WTC11 (cell line): Measurements from ENCODE around the gene LIN28A. TPM values are rescaled to one million over a fixed set of nuclear protein-coding genes. Genes with fewer than 3 reads are reported as not detected.
A peak's percentile ranks its signal among the peaks of the same experiment; 100 is the strongest.

ENCODE experiments used
- ATAC-seq: fragments of 200-7000 bp; cut with Tn5 transposase; 2 replicates; pipeline ENCODE4 v1.10.0; 2021; ENCODE audit warnings: mild to moderate bottlenecking, moderate library complexity
- CTCF ChIA-PET: fragments of 300-600 bp; sonication (Branson Sonifier 250); formaldehyde crosslinking; loops from one replicate; lab custom pipeline; 2021; ENCODE audit warnings: antibody characterized with exemption; lab: Charles Lee
- POLR2A ChIA-PET: fragments of 350-600 bp; sonication (Branson Sonifier 250); formaldehyde crosslinking; loops from one replicate; lab custom pipeline; 2021; ENCODE audit warnings: antibody characterized with exemption; lab: Charles Lee
- DNase-seq: peaks from one replicate; pipeline ENCODE4 v3.0.0; 2021; ENCODE audit warnings: low spot score
- H3K27ac Mint-ChIP-seq: 2 replicates; pipeline ENCODE4 v1.8.0; 2021; ENCODE audit warnings: mixed read lengths
- H3K27me3 Mint-ChIP-seq: 2 replicates; pipeline ENCODE4 v1.8.0; 2021; ENCODE audit warnings: low read depth, mild to moderate bottlenecking, moderate library complexity, mixed read lengths
- H3K36me3 Mint-ChIP-seq: 2 replicates; pipeline ENCODE4 v1.8.0; 2021; ENCODE audit warnings: mixed read lengths
- H3K4me1 Mint-ChIP-seq: 2 replicates; pipeline ENCODE4 v1.8.0; 2022; ENCODE audit warnings: mixed read lengths
- H3K4me3 Mint-ChIP-seq: 2 replicates; pipeline ENCODE4 v1.8.0; 2021; ENCODE audit warnings: mild to moderate bottlenecking, moderate library complexity, mixed read lengths
- H3K9me3 Mint-ChIP-seq: 2 replicates; pipeline ENCODE4 v1.8.0; 2021; ENCODE audit warnings: mixed read lengths
- ATF1 ChIP-seq: sonication (generic); formaldehyde crosslinking; IDR thresholded peaks from 2 replicates; pipeline ENCODE4 v1.8.1; 2023; ENCODE audit warnings: mild to moderate bottlenecking, moderate library complexity, missing genetic modification reagents
- EMX1 ChIP-seq: fragments of 250-450 bp; sonication (Bioruptor Pico); IDR thresholded peaks from 2 replicates; pipeline ENCODE4 v1.8.0; 2021; ENCODE audit warnings: mild to moderate bottlenecking
- ETV6 ChIP-seq: sonication (generic); formaldehyde crosslinking; IDR thresholded peaks from 2 replicates; pipeline ENCODE4 v1.8.1; 2022; ENCODE audit warnings: mild to moderate bottlenecking, missing genetic modification reagents
- FOXK1 ChIP-seq: sonication (generic); formaldehyde crosslinking; IDR thresholded peaks from 2 replicates; pipeline ENCODE4 v1.8.0; 2022; ENCODE audit warnings: mild to moderate bottlenecking, moderate library complexity, missing genetic modification reagents
- GRHL2 ChIP-seq: fragments of 250-450 bp; sonication (Bioruptor Pico); IDR thresholded peaks from 2 replicates; pipeline ENCODE4 v1.8.0; 2022; ENCODE audit warnings: mild to moderate bottlenecking, moderate library complexity; ENCODE audit not compliant: insufficient replicate concordance, severe bottlenecking
- HMGA2 ChIP-seq: fragments of 250-450 bp; sonication (Bioruptor Pico); IDR thresholded peaks from 2 replicates; pipeline ENCODE4 v1.4.0; 2021; ENCODE audit warnings: mild to moderate bottlenecking, moderate library complexity
- IRF2 ChIP-seq: sonication (generic); formaldehyde crosslinking; IDR thresholded peaks from 2 replicates; pipeline ENCODE4 v1.8.0; 2022; ENCODE audit warnings: low read depth, missing genetic modification reagents, borderline replicate concordance
- MXD4 ChIP-seq: fragments of 250-450 bp; sonication (Bioruptor Pico); IDR thresholded peaks from 2 replicates; pipeline ENCODE4 v1.8.0; 2021; ENCODE audit warnings: mild to moderate bottlenecking, moderate library complexity, borderline replicate concordance
- ZNF396 ChIP-seq: fragments of 250-450 bp; sonication (Bioruptor Pico); IDR thresholded peaks from 2 replicates; pipeline ENCODE4 v1.8.0; 2021; ENCODE audit warnings: mild to moderate bottlenecking, moderate library complexity, borderline replicate concordance
- total RNA-seq: library from RNA; stranded (reverse); gene quantifications from 3 replicates; pipeline ENCODE4 v1.2.3, GENCODE V29; 2021
- TF ChIP-seq, protein P1 (sequence below): sonication (generic); formaldehyde crosslinking; IDR thresholded peaks from 2 replicates; pipeline ENCODE4 v1.8.1; 2023; ENCODE audit warnings: mild to moderate bottlenecking, missing genetic modification reagents
- TF ChIP-seq, protein P2 (sequence below): sonication (generic); formaldehyde crosslinking; IDR thresholded peaks from 2 replicates; pipeline ENCODE4 v1.8.0; 2022; ENCODE audit warnings: mild to moderate bottlenecking, missing genetic modification reagents
- TF ChIP-seq, protein P3 (sequence below): fragments of 250-450 bp; sonication (Bioruptor Pico); IDR thresholded peaks from 2 replicates; pipeline ENCODE4 v1.8.0; 2021; ENCODE audit warnings: mild to moderate bottlenecking
- TF ChIP-seq, protein P4 (sequence below): sonication (generic); formaldehyde crosslinking; IDR thresholded peaks from 2 replicates; pipeline ENCODE4 v1.8.1; 2022; ENCODE audit warnings: mild to moderate bottlenecking, moderate library complexity, missing genetic modification reagents
- TF ChIP-seq, protein P5 (sequence below): sonication (generic); formaldehyde crosslinking; conservative IDR thresholded peaks from 2 replicates; pipeline ENCODE4 v1.8.1; 2023; ENCODE audit warnings: mild to moderate bottlenecking, low read depth, missing genetic modification reagents, moderate library complexity
- TF ChIP-seq, protein P6 (sequence below): sonication (generic); formaldehyde crosslinking; IDR thresholded peaks from 2 replicates; pipeline ENCODE4 v1.8.1; 2023; ENCODE audit warnings: mild to moderate bottlenecking, missing genetic modification reagents, moderate library complexity
- TF ChIP-seq, protein P7 (sequence below): sonication (generic); formaldehyde crosslinking; IDR thresholded peaks from 2 replicates; pipeline ENCODE4 v1.8.1; 2022; ENCODE audit warnings: low read depth, mild to moderate bottlenecking, moderate library complexity, missing genetic modification reagents, borderline replicate concordance
- TF ChIP-seq, protein P8 (sequence below): sonication (generic); formaldehyde crosslinking; IDR thresholded peaks from 2 replicates; pipeline ENCODE4 v1.8.1; 2023; ENCODE audit warnings: mild to moderate bottlenecking, missing genetic modification reagents
- TF ChIP-seq, protein P9 (sequence below): sonication (generic); formaldehyde crosslinking; IDR thresholded peaks from 2 replicates; pipeline ENCODE4 v1.8.1; 2022; ENCODE audit warnings: low read depth, missing genetic modification reagents, borderline replicate concordance

Gene LIN28A
- total RNA-seq, 1 experiment from 2014 or later = 1,251 TPM

DNA sequence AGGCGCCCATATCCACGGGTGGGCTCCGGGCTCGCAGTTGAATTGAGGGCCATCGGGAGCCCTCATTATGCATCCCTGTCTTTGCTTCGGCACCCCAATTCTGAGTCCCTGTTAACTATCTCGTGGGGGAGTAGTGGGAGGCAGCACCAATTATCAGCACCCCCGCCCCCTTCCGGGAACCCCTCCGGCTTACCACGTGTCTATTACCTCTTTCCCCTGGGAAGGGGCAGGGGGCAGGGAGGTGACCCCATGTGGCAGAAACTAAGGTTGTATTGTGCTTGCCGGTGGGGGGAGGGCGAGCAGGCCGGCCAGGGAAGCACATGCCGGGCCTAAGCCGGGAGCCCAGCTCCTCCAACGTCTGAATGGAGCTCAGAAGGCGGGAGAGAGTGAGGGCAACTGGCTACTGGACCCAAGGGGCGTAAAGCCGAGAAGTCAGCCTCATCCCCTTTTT is 1.0 kb downstream of the LIN28A start (continued):
- TF ChIP-seq, protein P1, sequence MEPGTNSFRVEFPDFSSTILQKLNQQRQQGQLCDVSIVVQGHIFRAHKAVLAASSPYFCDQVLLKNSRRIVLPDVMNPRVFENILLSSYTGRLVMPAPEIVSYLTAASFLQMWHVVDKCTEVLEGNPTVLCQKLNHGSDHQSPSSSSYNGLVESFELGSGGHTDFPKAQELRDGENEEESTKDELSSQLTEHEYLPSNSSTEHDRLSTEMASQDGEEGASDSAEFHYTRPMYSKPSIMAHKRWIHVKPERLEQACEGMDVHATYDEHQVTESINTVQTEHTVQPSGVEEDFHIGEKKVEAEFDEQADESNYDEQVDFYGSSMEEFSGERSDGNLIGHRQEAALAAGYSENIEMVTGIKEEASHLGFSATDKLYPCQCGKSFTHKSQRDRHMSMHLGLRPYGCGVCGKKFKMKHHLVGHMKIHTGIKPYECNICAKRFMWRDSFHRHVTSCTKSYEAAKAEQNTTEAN (CRISPR knock-in tag) = 0 out of 2 replicates have a peak, but pooled peaks have one; percentile 58
- TF ChIP-seq ATF1 (CRISPR knock-in tag) = no peak
- TF ChIP-seq, protein P2, sequence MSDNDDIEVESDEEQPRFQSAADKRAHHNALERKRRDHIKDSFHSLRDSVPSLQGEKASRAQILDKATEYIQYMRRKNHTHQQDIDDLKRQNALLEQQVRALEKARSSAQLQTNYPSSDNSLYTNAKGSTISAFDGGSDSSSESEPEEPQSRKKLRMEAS (CRISPR knock-in tag) = peak; percentile 89
- 0 out of 2 replicates have a peak, but pooled peaks have one; percentile 43 for TF ChIP-seq IRF2
- TF ChIP-seq, protein P3, sequence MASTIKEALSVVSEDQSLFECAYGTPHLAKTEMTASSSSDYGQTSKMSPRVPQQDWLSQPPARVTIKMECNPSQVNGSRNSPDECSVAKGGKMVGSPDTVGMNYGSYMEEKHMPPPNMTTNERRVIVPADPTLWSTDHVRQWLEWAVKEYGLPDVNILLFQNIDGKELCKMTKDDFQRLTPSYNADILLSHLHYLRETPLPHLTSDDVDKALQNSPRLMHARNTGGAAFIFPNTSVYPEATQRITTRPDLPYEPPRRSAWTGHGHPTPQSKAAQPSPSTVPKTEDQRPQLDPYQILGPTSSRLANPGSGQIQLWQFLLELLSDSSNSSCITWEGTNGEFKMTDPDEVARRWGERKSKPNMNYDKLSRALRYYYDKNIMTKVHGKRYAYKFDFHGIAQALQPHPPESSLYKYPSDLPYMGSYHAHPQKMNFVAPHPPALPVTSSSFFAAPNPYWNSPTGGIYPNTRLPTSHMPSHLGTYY (CRISPR knock-in tag) = no peak
- TF ChIP-seq, protein P4, sequence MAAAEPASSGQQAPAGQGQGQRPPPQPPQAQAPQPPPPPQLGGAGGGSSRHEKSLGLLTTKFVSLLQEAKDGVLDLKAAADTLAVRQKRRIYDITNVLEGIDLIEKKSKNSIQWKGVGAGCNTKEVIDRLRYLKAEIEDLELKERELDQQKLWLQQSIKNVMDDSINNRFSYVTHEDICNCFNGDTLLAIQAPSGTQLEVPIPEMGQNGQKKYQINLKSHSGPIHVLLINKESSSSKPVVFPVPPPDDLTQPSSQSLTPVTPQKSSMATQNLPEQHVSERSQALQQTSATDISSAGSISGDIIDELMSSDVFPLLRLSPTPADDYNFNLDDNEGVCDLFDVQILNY (CRISPR knock-in tag) = 0 out of 2 replicates have a peak, but pooled peaks have one; percentile 24
- TF ChIP-seq, protein P5, sequence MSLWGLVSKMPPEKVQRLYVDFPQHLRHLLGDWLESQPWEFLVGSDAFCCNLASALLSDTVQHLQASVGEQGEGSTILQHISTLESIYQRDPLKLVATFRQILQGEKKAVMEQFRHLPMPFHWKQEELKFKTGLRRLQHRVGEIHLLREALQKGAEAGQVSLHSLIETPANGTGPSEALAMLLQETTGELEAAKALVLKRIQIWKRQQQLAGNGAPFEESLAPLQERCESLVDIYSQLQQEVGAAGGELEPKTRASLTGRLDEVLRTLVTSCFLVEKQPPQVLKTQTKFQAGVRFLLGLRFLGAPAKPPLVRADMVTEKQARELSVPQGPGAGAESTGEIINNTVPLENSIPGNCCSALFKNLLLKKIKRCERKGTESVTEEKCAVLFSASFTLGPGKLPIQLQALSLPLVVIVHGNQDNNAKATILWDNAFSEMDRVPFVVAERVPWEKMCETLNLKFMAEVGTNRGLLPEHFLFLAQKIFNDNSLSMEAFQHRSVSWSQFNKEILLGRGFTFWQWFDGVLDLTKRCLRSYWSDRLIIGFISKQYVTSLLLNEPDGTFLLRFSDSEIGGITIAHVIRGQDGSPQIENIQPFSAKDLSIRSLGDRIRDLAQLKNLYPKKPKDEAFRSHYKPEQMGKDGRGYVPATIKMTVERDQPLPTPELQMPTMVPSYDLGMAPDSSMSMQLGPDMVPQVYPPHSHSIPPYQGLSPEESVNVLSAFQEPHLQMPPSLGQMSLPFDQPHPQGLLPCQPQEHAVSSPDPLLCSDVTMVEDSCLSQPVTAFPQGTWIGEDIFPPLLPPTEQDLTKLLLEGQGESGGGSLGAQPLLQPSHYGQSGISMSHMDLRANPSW (CRISPR knock-in tag) = no peak
- no peak for TF ChIP-seq HMGA2 (CRISPR knock-in tag)
- TF ChIP-seq, all 79 proteins: peak for 22

DNA sequence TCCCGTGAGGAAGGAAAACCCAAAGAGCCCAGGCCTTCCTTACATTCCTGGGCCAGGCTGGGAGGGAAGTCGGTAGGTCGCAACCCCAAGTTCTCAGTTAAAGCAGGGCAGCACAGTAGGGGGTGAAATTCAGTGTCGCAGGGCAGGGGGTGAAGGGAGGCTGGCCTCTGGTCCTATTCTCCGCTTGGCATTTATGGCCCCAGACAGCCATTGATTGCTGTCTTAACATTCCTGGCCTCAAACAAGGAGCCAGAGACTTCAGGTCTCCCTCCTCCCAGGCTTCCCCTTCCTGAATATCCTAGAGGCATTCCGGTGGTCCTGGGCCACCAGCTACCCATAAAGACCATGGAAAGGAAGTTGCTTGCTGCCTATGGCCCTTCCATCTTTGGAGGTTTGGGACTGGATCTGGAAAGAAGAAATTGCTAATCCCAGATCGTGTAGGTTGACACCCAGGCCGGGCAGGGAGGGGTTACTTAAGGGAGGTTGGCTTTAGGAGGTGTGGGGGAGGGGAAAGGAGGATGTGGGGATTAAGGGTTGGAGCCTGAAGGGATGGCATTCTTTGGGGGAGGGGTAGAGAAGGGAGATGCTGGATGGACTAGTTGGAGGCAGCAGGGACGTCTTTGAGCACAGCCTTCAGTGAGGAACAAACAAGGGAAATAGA is 1.7 kb downstream of the LIN28A start:
- DNase-seq (peak; percentile 73), ATAC-seq (peak; percentile 38)
- ChIA-PET POLR2A (interaction anchor here (1.0 to 1.7 kb wide), 2 partner anchors 20 to 60 kb away, joined by 3 to 5 read pairs; partner anchors contain the start of genes DHDDS and HMGN2), CTCF (interaction anchor here (0.9 to 1.3 kb wide), 3 partner anchors 49 to 133 kb away, joined by 3 to 7 read pairs (median 3); no protein-coding TSS in a partner anchor)
- H3K27me3 Mint-ChIP-seq = no peaks in the 10 kb centered on the region; the same call in 1 of the 2 replicates
- peaks cover 52% of the 10 kb centered on the region for H3K36me3 Mint-ChIP-seq
- peaks cover 64% of the 10 kb centered on the region for H3K4me1 Mint-ChIP-seq
- H3K4me3 Mint-ChIP-seq = peak overlapping the region; percentile 98
- no peaks in the 10 kb centered on the region for H3K9me3 Mint-ChIP-seq
- peak overlapping the region; percentile 98 for H3K27ac Mint-ChIP-seq
- TF ChIP-seq ETV6 (CRISPR knock-in tag) = 0 out of 2 replicates have a peak, but pooled peaks have one; percentile 51
- TF ChIP-seq, protein P6, sequence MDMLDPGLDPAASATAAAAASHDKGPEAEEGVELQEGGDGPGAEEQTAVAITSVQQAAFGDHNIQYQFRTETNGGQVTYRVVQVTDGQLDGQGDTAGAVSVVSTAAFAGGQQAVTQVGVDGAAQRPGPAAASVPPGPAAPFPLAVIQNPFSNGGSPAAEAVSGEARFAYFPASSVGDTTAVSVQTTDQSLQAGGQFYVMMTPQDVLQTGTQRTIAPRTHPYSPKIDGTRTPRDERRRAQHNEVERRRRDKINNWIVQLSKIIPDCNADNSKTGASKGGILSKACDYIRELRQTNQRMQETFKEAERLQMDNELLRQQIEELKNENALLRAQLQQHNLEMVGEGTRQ (CRISPR knock-in tag) = peak; percentile 52; the same call in 1 of the 2 replicates
- TF ChIP-seq GRHL2 = no peak
- peak; percentile 80 for TF ChIP-seq FOXK1 (CRISPR knock-in tag)
- TF ChIP-seq, protein P7, sequence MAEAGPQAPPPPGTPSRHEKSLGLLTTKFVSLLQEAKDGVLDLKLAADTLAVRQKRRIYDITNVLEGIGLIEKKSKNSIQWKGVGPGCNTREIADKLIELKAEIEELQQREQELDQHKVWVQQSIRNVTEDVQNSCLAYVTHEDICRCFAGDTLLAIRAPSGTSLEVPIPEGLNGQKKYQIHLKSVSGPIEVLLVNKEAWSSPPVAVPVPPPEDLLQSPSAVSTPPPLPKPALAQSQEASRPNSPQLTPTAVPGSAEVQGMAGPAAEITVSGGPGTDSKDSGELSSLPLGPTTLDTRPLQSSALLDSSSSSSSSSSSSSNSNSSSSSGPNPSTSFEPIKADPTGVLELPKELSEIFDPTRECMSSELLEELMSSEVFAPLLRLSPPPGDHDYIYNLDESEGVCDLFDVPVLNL (CRISPR knock-in tag) = no peak
- TF ChIP-seq, protein P8, sequence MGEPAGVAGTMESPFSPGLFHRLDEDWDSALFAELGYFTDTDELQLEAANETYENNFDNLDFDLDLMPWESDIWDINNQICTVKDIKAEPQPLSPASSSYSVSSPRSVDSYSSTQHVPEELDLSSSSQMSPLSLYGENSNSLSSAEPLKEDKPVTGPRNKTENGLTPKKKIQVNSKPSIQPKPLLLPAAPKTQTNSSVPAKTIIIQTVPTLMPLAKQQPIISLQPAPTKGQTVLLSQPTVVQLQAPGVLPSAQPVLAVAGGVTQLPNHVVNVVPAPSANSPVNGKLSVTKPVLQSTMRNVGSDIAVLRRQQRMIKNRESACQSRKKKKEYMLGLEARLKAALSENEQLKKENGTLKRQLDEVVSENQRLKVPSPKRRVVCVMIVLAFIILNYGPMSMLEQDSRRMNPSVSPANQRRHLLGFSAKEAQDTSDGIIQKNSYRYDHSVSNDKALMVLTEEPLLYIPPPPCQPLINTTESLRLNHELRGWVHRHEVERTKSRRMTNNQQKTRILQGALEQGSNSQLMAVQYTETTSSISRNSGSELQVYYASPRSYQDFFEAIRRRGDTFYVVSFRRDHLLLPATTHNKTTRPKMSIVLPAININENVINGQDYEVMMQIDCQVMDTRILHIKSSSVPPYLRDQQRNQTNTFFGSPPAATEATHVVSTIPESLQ (CRISPR knock-in tag) = no peak
- no peak for TF ChIP-seq ZNF396 (CRISPR knock-in tag)
- TF ChIP-seq EMX1 = 0 out of 2 replicates have a peak, but pooled peaks have one; percentile 23
- TF ChIP-seq, protein P3 (CRISPR knock-in tag) = 0 out of 2 replicates have a peak, but pooled peaks have one; percentile 22
- TF ChIP-seq, protein P9, sequence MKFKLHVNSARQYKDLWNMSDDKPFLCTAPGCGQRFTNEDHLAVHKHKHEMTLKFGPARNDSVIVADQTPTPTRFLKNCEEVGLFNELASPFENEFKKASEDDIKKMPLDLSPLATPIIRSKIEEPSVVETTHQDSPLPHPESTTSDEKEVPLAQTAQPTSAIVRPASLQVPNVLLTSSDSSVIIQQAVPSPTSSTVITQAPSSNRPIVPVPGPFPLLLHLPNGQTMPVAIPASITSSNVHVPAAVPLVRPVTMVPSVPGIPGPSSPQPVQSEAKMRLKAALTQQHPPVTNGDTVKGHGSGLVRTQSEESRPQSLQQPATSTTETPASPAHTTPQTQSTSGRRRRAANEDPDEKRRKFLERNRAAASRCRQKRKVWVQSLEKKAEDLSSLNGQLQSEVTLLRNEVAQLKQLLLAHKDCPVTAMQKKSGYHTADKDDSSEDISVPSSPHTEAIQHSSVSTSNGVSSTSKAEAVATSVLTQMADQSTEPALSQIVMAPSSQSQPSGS (CRISPR knock-in tag) = no peak
- no peak for TF ChIP-seq MXD4
